ENCODE data around the gene EPS8L3.

DNA sequence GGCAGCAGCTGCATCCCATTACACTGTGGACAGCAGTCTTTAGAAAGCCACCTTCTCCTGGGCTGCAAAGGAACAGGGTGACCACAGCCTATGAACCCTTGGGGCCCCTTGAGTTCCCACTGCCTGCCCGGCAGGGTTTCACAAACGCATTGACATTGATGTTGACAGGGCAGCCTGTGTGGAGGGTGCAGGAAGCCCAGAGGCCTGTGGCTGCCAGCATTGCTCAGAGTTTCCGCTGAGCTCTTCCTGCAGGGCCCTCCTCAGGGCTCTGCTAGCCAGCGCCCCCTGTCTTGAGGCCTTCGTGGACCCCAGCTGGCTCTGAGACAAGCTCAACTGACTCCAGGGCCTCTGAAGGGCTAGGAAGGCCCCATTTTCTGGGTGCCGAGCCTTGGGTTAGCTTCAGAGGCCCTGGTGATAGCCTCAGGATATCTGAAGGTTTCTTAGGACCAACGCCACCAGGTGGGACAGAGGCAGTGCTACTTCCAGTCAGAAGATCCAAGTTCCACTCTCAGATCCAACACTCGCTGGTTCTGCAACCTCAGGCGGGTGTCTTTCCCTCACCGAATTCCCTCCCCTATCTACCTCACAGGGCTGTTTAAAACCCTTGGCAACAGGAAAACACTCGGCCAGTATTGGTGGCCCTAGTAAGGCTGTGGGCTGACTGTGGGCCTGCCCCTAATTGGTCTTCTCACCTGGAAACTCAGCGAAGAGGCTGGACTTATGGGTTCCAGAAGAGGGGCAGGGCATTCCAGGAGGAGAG lies 27.2 kb upstream of the EPS8L3 start:
- TF ChIP-seq, protein P1, sequence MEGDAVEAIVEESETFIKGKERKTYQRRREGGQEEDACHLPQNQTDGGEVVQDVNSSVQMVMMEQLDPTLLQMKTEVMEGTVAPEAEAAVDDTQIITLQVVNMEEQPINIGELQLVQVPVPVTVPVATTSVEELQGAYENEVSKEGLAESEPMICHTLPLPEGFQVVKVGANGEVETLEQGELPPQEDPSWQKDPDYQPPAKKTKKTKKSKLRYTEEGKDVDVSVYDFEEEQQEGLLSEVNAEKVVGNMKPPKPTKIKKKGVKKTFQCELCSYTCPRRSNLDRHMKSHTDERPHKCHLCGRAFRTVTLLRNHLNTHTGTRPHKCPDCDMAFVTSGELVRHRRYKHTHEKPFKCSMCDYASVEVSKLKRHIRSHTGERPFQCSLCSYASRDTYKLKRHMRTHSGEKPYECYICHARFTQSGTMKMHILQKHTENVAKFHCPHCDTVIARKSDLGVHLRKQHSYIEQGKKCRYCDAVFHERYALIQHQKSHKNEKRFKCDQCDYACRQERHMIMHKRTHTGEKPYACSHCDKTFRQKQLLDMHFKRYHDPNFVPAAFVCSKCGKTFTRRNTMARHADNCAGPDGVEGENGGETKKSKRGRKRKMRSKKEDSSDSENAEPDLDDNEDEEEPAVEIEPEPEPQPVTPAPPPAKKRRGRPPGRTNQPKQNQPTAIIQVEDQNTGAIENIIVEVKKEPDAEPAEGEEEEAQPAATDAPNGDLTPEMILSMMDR (IDR thresholded peaks at IDR 0.05; ENCODE audit: low read depth, low read length), result peak; percentile 81
- TF ChIP-seq POLR2A (IDR thresholded peaks at IDR 0.05; ENCODE audit: extremely low read depth, insufficient read length), result no peak
